AG04450 (cell line): Measurements from ENCODE around the gene KRTAP2-2. TPM values are rescaled to one million over a fixed set of nuclear protein-coding genes. Genes with fewer than 3 reads are reported as not detected.
"Not testable (repeated sequence)": the region's sequence is repeated elsewhere in the genome, so short reads cannot be mapped to it uniquely, and the experiment has no call there.

ENCODE experiments used
- CTCF ChIA-PET: fragments of 300-600, 350-600 bp; formaldehyde crosslinking; extraction: SDS; loops from one replicate; lab custom pipeline; 2022; ENCODE audit warnings: antibody characterized with exemption, inconsistent platforms; lab: Charles Lee
- POLR2A ChIA-PET: fragments of 350-600 bp; formaldehyde crosslinking; extraction: SDS; loops from one replicate; lab custom pipeline; 2021; ENCODE audit warnings: antibody characterized with exemption, inconsistent platforms; lab: Yijun Ruan, JAX
- DNase-seq: peaks from one replicate; pipeline ENCODE4 v3.0.0-alpha.2; 2011; ENCODE audit warnings: low read depth, low spot score
- H3K27ac ChIP-seq: one replicate; pipeline ENCODE4 v1.5.1; 2012; ENCODE audit warnings: low read depth, low read length, control low read depth
- H3K27me3 ChIP-seq: one replicate; pipeline ENCODE4 v1.6.0; 2012; ENCODE audit warnings: low read length; ENCODE audit not compliant: control insufficient read depth, insufficient read depth
- H3K4me3 ChIP-seq: 2 replicates; pipeline ENCODE4 v1.5.1; 2011; ENCODE audit warnings: mild to moderate bottlenecking, low read depth, low read length, control low read depth
- H3K9me3 ChIP-seq: 2 replicates; pipeline ENCODE4 v1.5.1; 2012; ENCODE audit warnings: low read length; ENCODE audit not compliant: control insufficient read depth, insufficient read depth
- CTCF ChIP-seq: IDR thresholded peaks from 2 replicates; pipeline ENCODE4 v1.5.1; 2011; ENCODE audit warnings: low read depth, low read length, control low read depth, inconsistent platforms
- polyA plus RNA-seq: library from polyadenylated mRNA; depleted of rRNA; stranded (reverse); fragments of >200 nt; gene quantifications from 2 replicates; pipeline ENCODE4 v1.2.3, GENCODE V29; 2011

KRTAP2-2 gene
- polyA plus RNA-seq, 1 experiment, result not detected

DNA sequence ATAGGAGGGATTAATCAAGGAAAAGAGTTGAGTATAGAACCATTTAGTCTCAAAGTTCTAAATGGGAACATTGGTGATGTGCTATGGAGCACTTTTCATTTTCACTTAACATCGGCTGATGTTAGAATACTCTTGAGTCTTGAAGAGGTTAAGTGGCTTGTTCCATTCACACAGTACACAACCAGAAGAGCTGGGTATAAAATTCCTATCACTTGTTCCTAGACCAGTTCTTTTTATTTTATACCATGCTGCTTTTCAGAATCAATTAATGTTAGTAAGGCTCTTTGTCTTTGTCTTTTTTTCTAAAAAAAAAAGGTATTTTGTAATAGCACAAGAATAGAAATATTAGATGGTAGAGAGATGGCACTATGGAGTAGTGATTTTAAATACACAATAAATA, 12.1 kb downstream of the KRTAP2-2 start:
- H3K27ac ChIP-seq, result no peak overlapping the region
- ChIA-PET CTCF (no interaction called here), POLR2A (no interaction called here)
- no peak for TF ChIP-seq CTCF
- H3K9me3 ChIP-seq, result no peaks in the 10 kb centered on the region
- H3K27me3 ChIP-seq, result no peaks in the 10 kb centered on the region
- H3K4me3 ChIP-seq, result no peak overlapping the region
- no peak for DNase-seq

GRCh38 chr17:41040783-41041571, 14.1 kb downstream of the KRTAP2-2 start, which contains the start of gene KRTAP1-1:
KRTAP1-1 (minus strand) TSS chr17:41041450; CDS start chr17:41041397, 53 bp downstream.
- H3K27me3 ChIP-seq, CTCF ChIA-PET, DNase-seq, H3K27ac ChIP-seq, H3K4me3 ChIP-seq, H3K9me3 ChIP-seq: not testable (repeated sequence)
- POLR2A ChIA-PET, result interaction anchor here (0.6 kb wide), 1 partner anchor 84 kb away, joined by 4 read pairs; no protein-coding TSS in a partner anchor

- CTCF ChIA-PET, result no interaction called here
- no peak overlapping the region for H3K27ac ChIP-seq
- DNase-seq, result no peak
- no peak overlapping the region for H3K4me3 ChIP-seq
- H3K27me3 ChIP-seq, result no peaks in the 10 kb centered on the region
- no peaks in the 10 kb centered on the region for H3K9me3 ChIP-seq
- no peak for TF ChIP-seq CTCF
- POLR2A ChIA-PET, result no interaction called here
Measured at GRCh38 chr17:41037853-41038350, 17.1 kb downstream of the KRTAP2-2 start.

GRCh38 chr17:41034346-41034935, 20.6 kb downstream of the KRTAP2-2 start, which contains the start of gene KRTAP1-3:
KRTAP1-3 (minus strand) TSS chr17:41034874; CDS start chr17:41034821, 53 bp downstream.
- DNase-seq, CTCF ChIA-PET, H3K27me3 ChIP-seq, H3K27ac ChIP-seq, POLR2A ChIA-PET, H3K4me3 ChIP-seq, H3K9me3 ChIP-seq: not testable (repeated sequence)

GRCh38 chr17:41029633-41030245, 25.3 kb downstream of the KRTAP2-2 start, which contains the start of gene KRTAP1-4:
KRTAP1-4 (minus strand) TSS chr17:41030195; CDS start chr17:41030078, 117 bp downstream.
- H3K4me3 ChIP-seq, result no peak within 1 kb of the TSS
- no peak for TF ChIP-seq CTCF
- no peak for DNase-seq
- H3K27ac ChIP-seq, result no peak within 1 kb of the TSS
- ChIA-PET CTCF (interaction anchor here (1.5 kb wide), 1 partner anchor 293 kb away, joined by 6 read pairs; no protein-coding TSS in a partner anchor), POLR2A (no interaction called here)
- H3K27me3 ChIP-seq, result no peaks in the 10 kb centered on the region
- H3K9me3 ChIP-seq, result no peaks in the 10 kb centered on the region; the same call in 1 of the 2 replicates
